ENCODE data around the gene AOX1.

DNA sequence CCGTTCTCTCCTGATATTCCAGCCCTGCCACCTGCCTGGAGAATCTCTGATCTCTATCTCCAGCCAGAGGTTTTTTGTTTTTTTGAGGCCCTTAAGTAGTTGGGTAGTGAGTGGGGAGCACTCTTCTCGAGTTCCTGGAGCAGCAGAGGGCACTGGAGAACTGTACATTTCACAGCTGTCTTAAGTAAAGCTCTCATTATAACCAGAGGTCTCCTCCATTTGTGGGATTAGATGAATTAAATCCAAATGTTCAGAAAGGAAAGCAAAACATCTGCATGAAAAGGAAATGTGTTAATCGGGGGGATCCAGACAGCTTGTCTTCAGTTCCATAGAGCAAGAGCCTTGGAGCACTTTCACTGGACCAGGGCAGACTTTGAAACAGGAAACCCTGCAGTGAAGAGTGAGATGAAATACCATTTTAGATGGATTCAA, 32.8 kb downstream of the AOX1 start:
- TF ChIP-seq, protein P1, sequence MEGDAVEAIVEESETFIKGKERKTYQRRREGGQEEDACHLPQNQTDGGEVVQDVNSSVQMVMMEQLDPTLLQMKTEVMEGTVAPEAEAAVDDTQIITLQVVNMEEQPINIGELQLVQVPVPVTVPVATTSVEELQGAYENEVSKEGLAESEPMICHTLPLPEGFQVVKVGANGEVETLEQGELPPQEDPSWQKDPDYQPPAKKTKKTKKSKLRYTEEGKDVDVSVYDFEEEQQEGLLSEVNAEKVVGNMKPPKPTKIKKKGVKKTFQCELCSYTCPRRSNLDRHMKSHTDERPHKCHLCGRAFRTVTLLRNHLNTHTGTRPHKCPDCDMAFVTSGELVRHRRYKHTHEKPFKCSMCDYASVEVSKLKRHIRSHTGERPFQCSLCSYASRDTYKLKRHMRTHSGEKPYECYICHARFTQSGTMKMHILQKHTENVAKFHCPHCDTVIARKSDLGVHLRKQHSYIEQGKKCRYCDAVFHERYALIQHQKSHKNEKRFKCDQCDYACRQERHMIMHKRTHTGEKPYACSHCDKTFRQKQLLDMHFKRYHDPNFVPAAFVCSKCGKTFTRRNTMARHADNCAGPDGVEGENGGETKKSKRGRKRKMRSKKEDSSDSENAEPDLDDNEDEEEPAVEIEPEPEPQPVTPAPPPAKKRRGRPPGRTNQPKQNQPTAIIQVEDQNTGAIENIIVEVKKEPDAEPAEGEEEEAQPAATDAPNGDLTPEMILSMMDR (IDR thresholded peaks at IDR 0.05; ENCODE audit: insufficient read depth, low read depth, low read length): no peak
- TF ChIP-seq EZH2 (IDR thresholded peaks at IDR 0.05; ENCODE audit: insufficient read depth, low read length): no peak
